AG09319 (cell line): ENCODE measurements around the gene KIAA1217.
"Not testable (repeated sequence)": the region's sequence is repeated elsewhere in the genome, so short reads cannot be mapped to it uniquely, and the experiment has no call there.

ENCODE experiments used
- DNase-seq: peaks from one replicate; pipeline ENCODE4 v3.0.0-alpha.2; 2010; ENCODE audit warnings: low read depth; ENCODE audit errors: extremely low read depth
- TF ChIP-seq, protein P1 (sequence below): IDR thresholded peaks from 2 replicates; pipeline ENCODE4 v1.5.1; 2011; ENCODE audit warnings: low read depth, mild to moderate bottlenecking, inconsistent platforms, low read length, moderate library complexity

The KIAA1217 gene

GRCh38 chr10:24315211-24315610 lies 106.3 kb downstream of the KIAA1217 start:
- TF ChIP-seq, protein P1, sequence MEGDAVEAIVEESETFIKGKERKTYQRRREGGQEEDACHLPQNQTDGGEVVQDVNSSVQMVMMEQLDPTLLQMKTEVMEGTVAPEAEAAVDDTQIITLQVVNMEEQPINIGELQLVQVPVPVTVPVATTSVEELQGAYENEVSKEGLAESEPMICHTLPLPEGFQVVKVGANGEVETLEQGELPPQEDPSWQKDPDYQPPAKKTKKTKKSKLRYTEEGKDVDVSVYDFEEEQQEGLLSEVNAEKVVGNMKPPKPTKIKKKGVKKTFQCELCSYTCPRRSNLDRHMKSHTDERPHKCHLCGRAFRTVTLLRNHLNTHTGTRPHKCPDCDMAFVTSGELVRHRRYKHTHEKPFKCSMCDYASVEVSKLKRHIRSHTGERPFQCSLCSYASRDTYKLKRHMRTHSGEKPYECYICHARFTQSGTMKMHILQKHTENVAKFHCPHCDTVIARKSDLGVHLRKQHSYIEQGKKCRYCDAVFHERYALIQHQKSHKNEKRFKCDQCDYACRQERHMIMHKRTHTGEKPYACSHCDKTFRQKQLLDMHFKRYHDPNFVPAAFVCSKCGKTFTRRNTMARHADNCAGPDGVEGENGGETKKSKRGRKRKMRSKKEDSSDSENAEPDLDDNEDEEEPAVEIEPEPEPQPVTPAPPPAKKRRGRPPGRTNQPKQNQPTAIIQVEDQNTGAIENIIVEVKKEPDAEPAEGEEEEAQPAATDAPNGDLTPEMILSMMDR, result no peak
- DNase-seq, result no peak

DNA sequence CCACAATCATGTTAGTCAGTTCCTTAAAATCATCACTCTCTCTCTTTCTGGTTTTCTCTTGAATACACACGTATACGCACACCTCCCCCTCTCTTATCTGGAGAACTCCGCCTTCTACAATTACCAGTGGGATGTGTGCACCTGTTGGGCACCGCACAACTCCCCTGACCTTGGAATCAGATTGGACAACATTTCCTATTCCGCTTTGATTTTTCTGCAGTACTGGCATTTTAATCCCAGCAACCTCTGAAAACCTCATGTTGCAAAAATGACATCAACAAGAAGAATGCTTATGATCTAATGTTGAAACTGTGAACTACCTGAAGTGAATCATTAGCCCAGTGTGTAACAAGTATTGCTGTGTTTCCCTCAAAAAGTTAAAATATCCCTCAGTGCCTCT lies 109.6 kb downstream of the KIAA1217 start:
- DNase-seq, result no peak
- TF ChIP-seq, protein P1, result no peak

GRCh38 chr10:24320373-24320772 lies 111.4 kb downstream of the KIAA1217 start:
- no peak for DNase-seq
- TF ChIP-seq, protein P1, result no peak

GRCh38 chr10:24324651-24325050 lies 115.7 kb downstream of the KIAA1217 start:
- TF ChIP-seq, protein P1, result no peak
- no peak for DNase-seq

DNA sequence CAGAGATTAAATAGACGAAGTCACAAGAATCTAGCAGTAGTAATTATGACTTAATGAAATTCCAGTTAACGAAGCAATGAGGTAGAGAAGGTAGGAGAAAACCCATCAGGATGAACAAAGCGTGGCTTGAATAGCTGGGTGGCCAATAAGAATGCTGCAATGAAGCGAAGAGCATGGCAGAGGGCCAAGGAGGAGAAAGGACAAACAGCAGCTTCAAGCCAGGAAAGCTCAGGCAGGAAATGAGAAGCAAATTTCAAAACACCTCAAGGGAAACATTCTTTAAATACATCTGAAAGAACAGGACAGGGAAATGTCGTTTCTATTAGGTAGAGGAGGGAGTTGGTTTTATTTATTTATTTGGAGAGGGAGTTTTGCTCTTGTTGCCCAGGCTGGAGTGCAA lies 122.5 kb downstream of the KIAA1217 start:
- no peak for DNase-seq
- TF ChIP-seq, protein P1, result no peak

- DNase-seq, result no peak
- TF ChIP-seq, protein P1, result no peak
Measured at GRCh38 chr10:24333736-24334135, 124.8 kb downstream of the KIAA1217 start.

GRCh38 chr10:24334279-24334939 lies 125.5 kb downstream of the KIAA1217 start:
- TF ChIP-seq, protein P1, result no peak
- no peak for DNase-seq

DNA sequence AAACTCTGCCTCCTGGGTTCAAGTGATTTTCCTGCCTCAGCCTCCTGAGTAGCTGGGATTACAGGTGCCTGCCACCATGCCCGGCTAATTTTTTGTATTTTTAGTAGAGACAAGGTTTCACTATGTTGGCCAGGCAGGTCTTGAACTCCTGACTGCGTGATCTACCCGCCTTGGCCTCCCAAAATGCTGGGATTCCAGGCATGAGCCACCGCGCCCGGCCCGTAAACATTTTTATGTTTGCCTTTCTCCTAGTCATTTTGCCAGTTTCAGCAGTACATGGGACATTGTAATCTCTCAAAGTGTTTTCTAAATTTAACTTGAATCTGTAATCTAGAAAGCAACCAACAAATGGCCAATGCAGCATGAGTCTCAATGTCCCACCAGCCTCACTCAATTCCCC lies 128.8 kb downstream of the KIAA1217 start:
- not testable (repeated sequence) for DNase-seq
